ENCODE results near the gene APOM.
A peak's percentile ranks its signal among the peaks of the same experiment; 100 is the strongest.

Gene APOM

DNA sequence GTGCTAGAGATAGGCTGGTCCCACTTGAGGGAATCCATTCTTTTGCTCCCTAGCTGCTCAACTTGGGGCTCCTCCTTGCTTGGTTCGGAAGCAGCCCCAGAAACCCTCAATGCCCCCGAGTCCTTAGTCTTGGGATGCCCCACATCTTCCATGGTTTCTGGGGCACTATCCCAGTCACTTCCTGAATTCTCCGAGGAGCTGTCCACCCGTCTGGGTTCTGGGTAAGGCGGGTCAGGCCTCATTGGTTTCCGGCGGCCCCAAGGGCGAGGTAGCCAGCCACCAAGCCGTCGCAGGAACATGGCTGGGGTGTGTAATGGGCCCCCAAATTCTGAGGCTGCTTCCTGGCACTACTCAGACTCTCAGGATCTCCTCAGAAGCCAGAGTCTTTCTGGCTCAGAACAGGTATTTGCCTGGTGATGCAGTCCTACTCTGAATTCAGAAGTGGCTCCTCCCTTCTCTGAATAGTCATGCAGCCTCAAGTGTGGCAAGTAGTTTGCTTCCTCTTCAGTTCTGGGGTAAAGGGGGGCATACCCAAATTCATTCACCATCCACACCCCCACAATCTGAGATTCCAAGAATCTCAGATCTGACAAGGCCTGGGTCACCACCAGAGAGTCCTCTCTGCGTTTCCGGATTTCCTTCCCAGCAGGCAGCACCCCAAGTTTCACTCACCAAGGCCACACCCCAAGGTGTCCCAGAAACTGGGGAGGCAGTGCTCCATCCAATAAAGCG is 4.1 kb downstream of the APOM start:
- peak overlapping the region; percentile 91 for H3K4me3 ChIP-seq (ENCODE audit: low read length)
- no peak for DNase-seq (ENCODE audit: low read depth)
- TF ChIP-seq, protein P1, sequence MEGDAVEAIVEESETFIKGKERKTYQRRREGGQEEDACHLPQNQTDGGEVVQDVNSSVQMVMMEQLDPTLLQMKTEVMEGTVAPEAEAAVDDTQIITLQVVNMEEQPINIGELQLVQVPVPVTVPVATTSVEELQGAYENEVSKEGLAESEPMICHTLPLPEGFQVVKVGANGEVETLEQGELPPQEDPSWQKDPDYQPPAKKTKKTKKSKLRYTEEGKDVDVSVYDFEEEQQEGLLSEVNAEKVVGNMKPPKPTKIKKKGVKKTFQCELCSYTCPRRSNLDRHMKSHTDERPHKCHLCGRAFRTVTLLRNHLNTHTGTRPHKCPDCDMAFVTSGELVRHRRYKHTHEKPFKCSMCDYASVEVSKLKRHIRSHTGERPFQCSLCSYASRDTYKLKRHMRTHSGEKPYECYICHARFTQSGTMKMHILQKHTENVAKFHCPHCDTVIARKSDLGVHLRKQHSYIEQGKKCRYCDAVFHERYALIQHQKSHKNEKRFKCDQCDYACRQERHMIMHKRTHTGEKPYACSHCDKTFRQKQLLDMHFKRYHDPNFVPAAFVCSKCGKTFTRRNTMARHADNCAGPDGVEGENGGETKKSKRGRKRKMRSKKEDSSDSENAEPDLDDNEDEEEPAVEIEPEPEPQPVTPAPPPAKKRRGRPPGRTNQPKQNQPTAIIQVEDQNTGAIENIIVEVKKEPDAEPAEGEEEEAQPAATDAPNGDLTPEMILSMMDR (conservative IDR thresholded peaks at IDR 0.05; ENCODE audit: low read depth, low read length), result no peak

DNA sequence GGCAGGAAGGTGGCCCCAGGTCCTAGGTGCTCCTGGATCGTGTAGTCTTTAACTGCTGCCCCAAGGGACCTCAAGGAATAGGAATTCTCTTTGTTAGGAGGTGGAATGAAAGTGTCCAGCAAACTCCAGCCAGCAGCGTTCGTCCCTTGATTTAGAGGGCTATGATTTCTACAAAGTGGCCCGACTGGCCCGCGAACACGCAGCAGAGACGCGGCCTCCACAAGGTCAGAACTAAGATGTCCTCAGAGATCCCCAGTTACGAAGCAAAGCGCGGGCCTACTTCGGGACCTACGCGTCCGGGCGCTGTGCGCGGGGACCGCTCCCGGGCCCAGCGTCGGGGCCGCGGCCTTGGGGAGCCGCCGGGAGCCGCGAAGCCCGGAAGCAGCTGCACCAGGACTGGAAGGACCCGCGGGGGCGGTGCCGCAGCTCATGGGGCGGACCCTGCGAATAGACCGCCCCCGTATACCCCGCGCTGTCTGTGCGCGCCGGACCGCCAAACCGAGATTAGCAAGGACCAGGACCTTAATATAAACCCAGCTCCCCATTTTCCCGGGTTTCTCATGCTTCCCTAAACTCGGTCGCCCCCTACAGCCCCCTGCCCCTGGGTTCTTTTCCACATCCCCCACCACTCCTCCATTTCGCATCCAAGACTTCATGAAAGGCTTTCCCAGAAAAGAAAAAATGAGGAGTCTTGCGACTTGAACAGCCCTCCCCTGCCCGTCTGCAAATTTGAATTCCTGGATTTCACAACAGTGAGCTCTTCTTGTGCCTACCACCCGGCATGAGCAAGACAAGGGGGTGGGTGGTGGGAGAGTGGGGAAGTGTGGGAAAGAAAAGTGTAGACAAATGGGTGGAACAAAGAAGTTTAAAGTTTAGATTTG is 4.9 kb downstream of the APOM start, which contains the start of gene C6orf47:
C6orf47 (minus strand) TSS at position 398 of the 881 bp plus-strand sequence. CDS start 831 bp downstream, outside the sequence.
- no peak for DNase-seq (ENCODE audit: low read depth)
- peak within 1 kb of the TSS; percentile 91 for H3K4me3 ChIP-seq (ENCODE audit: low read length)
- TF ChIP-seq, protein P1 (conservative IDR thresholded peaks at IDR 0.05; ENCODE audit: low read depth, low read length), result no peak

DNA sequence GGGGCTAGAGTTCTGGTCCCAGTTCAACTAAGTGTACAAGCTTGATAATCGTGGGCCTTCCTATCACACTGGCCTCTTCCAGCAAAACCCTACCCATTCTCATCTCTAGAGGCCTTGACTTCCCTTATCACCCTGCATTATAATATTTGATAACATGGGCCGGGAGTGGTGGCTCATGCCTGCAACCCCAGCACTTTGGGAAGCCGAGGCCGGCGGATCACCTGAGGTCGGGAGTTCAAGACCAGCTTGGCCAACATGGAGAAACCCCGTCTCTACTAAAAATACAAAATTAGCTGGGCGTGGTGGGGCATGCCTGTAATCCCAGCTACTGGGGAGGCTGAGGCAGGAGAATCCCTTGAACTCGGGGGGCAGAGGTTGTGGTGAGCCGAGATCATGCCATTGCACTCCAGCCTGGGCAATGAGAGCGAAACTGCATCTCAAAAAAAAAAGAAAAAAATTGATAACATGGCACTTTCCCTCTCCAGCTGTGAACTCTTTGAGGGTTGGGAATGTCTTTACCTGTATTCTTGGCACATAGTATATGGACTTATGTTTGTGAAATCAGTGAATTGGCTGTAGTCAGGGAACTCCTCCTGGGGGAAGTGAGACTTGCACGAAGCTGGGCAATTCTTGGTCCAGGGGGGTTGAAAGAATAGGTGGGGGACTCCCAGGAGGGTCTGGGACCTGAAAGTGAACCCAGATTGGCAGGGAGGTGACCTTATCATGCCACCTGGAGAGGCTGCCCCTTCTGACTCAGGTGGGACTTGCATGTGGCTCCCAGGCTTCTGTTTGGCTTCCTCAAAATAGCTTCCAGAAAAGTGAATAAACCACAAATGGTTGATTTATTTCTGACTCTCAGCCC is 5.8 kb downstream of the APOM start:
- peak overlapping the region; percentile 91 for H3K4me3 ChIP-seq (ENCODE audit: low read length)
- TF ChIP-seq, protein P1 (conservative IDR thresholded peaks at IDR 0.05; ENCODE audit: low read depth, low read length), result no peak
- DNase-seq (ENCODE audit: low read depth), result no peak

DNA sequence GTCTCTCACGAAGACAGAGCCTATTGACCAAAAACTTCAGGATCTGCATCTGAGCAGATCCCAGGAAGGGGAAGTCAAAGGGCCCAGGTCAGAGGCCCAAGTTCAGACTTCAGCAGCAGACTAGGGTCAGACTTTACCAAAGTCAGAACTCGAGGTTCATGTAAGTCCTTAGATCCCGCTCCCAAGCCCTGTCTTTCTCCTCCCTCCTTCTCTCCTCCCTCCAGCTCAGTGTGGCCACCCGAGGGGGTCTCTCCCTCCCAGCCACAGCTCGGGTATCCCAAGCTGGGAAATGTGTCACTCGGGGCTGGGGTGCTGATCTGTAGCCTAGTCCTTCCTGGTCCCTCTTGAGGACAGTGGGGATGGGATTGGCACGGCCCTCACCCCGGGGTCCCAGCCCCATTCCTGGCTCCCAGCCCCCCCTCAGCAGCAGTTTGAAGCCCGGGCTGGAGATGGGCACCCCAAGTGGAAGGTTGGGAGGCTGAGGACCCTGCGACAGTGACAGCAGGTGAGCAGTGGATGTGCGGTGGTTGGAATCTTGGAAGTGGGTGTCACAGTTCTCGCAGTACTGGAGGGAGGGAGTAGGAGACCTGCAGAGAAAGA is 6.5 kb downstream of the APOM start:
- no peak overlapping the region for H3K4me3 ChIP-seq (ENCODE audit: low read length)
- DNase-seq (ENCODE audit: low read depth), result no peak
- TF ChIP-seq, protein P1 (conservative IDR thresholded peaks at IDR 0.05; ENCODE audit: low read depth, low read length), result no peak

DNA sequence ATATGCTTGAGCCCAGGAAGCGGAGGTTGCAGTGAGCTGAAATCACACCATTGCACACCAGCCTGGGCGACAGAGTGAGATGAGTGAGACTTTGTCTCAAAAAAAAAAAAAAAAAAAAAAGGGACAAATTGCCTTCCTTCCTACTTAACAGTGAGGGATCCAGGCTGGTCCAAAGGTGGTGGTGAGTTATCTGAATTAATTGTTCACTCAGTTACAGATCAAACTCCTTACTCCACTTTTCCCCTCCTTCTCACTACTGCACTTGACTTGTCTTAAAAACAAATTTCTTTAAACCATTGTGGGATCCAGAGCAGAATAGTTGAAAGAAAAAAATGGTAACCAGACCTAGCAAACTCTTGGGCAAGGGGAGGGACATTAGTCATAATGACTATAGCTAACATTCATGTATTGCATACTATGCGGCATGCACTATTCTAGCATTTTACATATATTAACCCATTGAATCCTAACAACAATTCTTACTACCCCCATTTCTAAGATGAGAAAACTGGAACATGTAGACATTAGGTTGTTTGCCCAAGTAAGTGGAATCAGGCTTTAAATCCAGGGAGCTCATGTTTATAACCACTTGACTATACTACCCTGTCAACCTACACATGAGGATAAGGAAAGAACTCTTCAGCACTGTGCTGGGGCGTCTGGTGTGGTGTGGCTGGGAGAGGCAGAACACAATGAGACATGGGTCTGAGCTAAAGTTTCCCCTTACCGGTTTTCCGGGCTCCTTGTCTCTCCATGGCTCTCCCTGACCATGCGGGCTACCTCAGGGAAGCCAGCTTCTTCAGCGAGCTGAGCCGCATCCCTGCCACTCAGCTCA is 7.6 kb downstream of the APOM start:
- H3K4me3 ChIP-seq (ENCODE audit: low read length), result peak overlapping the region; percentile 94
- DNase-seq (ENCODE audit: low read depth), result no peak
- TF ChIP-seq, protein P1 (conservative IDR thresholded peaks at IDR 0.05; ENCODE audit: low read depth, low read length), result no peak

Data from retinal pigment epithelial cell (primary cell).